ENCODE results near the gene RNF213.

DNA sequence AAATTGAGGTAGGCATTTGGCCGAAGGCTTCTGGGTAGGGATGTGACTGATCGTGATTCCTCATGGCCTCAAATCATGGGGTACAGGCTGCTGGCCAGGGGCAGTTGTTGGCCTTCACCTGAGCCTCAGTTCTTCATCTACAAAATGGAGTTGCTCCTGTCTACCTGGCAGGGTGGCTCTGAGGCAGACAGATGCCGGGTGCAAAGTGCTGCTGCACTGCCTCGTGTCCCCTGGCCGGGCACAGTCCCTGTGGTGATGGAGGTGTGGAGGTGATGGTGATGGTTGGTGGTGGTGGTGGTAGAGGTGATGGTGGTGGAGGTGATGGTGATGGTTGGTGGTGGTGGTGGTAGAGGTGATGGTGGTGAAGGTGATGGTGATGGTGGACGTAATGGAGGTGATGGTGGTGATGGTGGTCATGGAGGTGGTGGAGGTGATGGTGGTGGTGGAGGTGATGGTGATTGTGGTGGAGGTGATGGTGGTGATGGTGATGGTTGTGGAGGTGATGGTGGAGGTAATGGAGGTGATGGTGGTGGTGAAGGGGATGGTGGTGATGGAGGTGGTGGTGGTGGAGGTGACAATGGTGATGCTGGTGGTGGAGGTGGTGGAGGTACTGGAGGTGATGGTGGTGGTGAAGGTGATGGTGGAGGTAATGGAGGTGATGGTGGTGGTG, 52.6 kb downstream of the RNF213 start:
- TF ChIP-seq POLR2AphosphoS5 (IDR thresholded peaks at IDR 0.05; ENCODE audit: low read depth, low read length) (no peak), TAF1 (IDR thresholded peaks at IDR 0.05; ENCODE audit: borderline replicate concordance, insufficient read depth, low read length) (no peak)
- TF ChIP-seq, protein P1, sequence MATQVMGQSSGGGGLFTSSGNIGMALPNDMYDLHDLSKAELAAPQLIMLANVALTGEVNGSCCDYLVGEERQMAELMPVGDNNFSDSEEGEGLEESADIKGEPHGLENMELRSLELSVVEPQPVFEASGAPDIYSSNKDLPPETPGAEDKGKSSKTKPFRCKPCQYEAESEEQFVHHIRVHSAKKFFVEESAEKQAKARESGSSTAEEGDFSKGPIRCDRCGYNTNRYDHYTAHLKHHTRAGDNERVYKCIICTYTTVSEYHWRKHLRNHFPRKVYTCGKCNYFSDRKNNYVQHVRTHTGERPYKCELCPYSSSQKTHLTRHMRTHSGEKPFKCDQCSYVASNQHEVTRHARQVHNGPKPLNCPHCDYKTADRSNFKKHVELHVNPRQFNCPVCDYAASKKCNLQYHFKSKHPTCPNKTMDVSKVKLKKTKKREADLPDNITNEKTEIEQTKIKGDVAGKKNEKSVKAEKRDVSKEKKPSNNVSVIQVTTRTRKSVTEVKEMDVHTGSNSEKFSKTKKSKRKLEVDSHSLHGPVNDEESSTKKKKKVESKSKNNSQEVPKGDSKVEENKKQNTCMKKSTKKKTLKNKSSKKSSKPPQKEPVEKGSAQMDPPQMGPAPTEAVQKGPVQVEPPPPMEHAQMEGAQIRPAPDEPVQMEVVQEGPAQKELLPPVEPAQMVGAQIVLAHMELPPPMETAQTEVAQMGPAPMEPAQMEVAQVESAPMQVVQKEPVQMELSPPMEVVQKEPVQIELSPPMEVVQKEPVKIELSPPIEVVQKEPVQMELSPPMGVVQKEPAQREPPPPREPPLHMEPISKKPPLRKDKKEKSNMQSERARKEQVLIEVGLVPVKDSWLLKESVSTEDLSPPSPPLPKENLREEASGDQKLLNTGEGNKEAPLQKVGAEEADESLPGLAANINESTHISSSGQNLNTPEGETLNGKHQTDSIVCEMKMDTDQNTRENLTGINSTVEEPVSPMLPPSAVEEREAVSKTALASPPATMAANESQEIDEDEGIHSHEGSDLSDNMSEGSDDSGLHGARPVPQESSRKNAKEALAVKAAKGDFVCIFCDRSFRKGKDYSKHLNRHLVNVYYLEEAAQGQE (IDR thresholded peaks at IDR 0.05; ENCODE audit: insufficient read depth in 1 of 2, low read depth in 2 of 2, low read length in 2 of 2), result no peak

Data from PFSK-1 (cell line).